HG03558 (cell line): ENCODE results near the gene MCM8.

Experiments used
- ATAC-seq: cut with Tn5 transposase; IDR thresholded peaks from one replicate; pipeline ENCODE4 v1.9.1; 2021; ENCODE audit warnings: moderate number of reproducible peaks; ENCODE audit not compliant: unreplicated experiment; ENCODE audit errors: extremely low read depth

Gene MCM8

GRCh38 chr20:6037082-6037481, 86.6 kb downstream of the MCM8 start:
- no peak for ATAC-seq

- ATAC-seq: no peak
These were observed 87.8 kb downstream of the MCM8 start for GRCh38 chr20:6038256-6038655.

GRCh38 chr20:6039766-6040165, 89.3 kb downstream of the MCM8 start:
- ATAC-seq: no peak

- no peak for ATAC-seq
These were observed 90.1 kb downstream of the MCM8 start for GRCh38 chr20:6040540-6040939.

GRCh38 chr20:6040958-6041807, 90.7 kb downstream of the MCM8 start:
- no peak for ATAC-seq

- ATAC-seq: no peak
These were observed 91.4 kb downstream of the MCM8 start for GRCh38 chr20:6041808-6042265.

- no peak for ATAC-seq
These were observed 93.7 kb downstream of the MCM8 start for GRCh38 chr20:6044115-6044514.

GRCh38 chr20:6045566-6045965, 95.1 kb downstream of the MCM8 start:
- no peak for ATAC-seq

GRCh38 chr20:6046432-6046831, 96.0 kb downstream of the MCM8 start:
- no peak for ATAC-seq

GRCh38 chr20:6048391-6048790, 97.9 kb downstream of the MCM8 start:
- no peak for ATAC-seq
